Inferior parietal cortex (tissue), 1 donor: ENCODE data around the gene RBX1.
A peak's percentile ranks its signal among the peaks of the same experiment; 100 is the strongest.
"Not testable (repeated sequence)": the region's sequence is repeated elsewhere in the genome, so short reads cannot be mapped to it uniquely, and the experiment has no call there.

Source experiments
- DNase-seq: peaks from one replicate; pipeline ENCODE4 v3.0.0-alpha.2; 2016; ENCODE audit errors: extremely low spot score

RBX1 gene

DNA sequence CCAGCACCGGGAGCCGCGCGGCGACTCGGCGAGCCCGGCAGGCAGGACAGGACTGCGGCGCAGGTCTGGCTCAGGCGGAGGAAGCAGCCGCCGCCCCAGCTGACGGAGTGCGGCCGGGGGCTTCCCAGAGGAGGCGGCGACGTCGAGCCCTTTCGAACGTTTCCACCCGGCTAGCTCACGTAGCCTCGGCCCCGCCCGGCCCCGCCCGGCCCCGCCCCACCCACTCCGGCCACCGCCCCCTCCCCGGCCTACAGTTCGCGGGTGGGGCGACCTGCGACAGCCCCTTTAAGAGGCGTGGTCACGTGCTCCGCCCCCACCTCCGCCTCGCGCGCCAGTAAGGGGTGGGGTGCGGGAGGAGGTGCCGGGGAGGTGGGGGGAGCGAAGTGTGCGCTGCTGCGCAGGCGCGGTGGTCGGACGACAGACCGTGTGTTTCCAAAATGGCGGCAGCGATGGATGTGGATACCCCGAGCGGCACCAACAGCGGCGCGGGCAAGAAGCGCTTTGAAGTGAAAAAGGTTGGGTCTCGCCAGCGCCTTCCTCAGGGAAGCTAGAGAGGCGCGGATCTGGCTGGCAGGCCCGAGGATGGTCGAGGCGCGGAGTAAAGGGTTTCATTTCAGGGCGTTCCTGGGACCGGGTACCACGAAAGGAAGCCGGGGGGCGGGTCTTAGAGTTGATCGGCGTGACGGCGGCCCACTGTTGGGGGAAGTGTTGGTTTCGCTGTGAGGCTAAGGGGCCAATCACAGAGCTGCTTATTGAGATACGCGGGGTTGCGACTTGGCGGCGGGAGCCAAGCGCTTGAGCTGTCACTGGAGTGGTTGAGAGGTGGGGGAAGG, at the start of gene RBX1:
RBX1 (plus strand) TSS at position 417 of the 833 bp plus-strand sequence; CDS start at position 438, 21 bp downstream.
- peak; percentile 97 for DNase-seq

- DNase-seq: no peak
These were observed 47.1 kb upstream of the RBX1 start for GRCh38 chr22:40904101-40904500.

DNA sequence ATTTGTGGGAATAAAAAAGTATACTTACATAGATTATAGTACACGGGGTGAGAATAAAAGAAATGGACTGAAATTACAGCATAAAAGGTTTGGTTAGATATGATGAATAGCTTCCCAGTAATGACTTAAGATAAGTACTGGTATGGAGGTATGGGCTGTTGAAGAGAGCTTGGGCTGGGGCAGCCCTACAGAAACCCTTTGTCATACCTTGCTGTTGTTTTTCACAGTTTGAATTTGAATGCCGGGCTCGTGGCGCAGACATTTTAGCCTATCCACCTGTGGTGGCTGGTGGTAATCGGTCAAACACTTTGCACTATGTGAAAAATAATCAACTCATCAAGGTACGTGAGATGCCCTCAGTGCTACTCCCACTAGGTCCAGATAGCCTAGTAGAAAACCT, 42.3 kb upstream of the RBX1 start:
- no peak for DNase-seq

- no peak for DNase-seq
These were observed 39.4 kb upstream of the RBX1 start for GRCh38 chr22:40911772-40912171.

DNA sequence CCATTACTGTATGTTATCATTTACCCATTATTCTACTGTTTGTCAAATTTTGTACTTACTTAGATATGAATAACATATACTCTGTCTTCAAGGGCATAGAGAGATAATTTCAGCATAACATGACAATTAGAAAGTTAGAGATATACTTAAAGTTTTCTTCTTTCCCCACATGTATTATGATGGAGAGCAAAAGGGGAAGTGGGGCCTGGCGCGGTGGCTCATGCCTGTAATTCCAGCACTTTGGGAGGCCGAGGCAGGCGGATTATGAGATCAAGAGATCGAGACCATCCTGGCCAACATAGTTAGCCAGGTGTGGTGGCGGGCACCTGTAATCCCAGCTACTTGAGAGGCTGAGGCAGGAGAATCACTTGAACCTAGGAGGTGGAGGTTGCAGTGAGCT, 38.2 kb upstream of the RBX1 start:
- DNase-seq: not testable (repeated sequence)

DNA sequence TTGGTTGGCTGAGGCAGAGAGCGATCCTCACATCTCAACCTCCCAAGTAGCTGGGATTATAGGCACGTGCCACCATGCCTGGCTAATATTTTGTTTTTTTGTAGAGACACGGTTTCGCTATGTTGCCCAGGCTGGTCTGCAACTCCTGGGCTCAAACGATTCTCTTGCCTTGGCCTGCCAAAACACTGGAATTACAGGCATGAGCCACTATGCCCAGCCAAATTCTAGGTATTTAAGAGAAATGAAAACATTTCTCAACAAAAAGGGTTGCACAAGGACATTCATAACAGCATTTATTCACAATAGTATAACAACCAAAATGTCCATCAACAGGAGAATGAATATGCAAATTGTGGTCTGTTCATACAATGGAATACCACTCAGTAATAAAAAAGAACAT, 31.7 kb upstream of the RBX1 start:
- no peak for DNase-seq

- no peak for DNase-seq
These were observed 30.7 kb upstream of the RBX1 start for GRCh38 chr22:40920526-40920925.

- peak; percentile 86 for DNase-seq
These were observed 28.5 kb upstream of the RBX1 start for GRCh38 chr22:40922484-40923303.

- DNase-seq: no peak
These were observed 22.5 kb upstream of the RBX1 start for GRCh38 chr22:40928657-40929056.

DNA sequence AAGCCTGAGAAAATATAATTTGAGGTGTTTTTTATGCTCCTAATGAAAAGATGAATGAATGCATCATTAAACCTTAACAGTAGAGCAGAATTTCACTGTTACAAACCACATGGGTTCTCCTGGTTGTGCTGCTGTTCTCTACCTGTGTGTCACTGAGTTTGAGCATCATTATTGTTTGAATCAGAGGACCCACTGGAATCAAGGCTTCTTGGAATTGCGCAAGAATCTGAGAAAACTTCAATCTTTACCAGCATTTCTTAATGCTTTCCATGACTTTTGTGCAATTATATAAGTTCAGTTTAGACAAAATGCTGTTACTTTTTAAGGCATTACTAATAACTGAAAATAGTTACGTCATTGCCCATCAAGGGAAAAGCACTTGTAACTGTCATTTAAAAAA, 18.8 kb upstream of the RBX1 start:
- DNase-seq: no peak

DNA sequence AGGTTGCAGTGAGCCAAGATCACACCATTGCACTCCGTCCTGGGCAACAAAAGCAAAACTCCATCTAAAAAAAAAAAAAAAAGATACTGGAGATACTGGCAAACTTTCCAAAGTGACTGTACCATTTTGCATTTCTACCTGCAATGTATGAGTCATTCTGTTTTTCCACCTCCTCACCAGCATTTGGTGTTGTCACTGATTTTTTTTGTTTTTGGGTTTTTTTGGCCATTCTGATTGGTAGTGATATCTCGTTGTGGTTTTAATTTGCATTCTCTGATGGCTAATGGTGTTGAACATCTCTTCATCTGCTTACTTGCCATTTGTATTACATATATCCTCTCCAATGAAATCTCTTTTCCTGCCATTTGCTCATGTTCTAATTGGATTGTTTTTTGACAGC, 12.0 kb upstream of the RBX1 start:
- no peak for DNase-seq

DNA sequence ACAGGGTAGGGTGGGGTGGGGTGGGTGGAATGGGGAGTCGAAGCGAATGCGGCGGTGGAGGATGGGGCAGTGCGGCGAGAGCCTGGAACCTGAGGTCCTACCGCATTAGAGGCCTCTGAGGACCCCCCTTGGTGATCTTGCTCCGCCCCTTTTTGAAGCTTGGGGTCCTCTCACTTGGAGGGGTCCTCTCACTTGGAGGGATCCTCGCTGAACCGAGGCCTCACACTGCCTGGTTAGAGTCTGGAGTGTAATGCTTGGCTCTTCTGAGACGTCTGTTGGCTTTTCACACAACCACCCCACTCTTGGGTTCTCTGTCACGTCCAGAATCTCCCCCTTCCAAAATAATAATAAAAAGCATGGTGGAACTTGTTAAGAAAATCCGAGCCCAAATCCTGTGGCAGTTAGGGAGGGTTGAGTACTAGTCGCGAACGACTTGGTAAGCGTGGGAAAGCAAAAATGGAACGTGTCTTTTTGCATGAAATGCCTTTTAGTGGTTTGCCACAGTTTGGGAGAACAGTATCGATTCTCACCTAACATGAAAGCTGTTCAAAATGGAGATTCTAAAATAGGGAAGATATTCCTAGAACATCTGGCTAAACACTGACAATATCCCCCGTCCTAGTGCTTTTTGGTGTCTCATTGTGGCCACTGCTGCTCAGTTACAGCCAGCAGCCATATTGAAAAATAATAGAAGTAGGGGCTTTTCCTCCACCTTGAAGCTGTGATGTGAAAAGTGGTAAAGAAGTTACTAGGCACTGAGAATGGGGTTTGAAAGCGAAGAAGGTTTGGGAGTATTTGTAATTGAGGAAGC, 822 bp downstream of the RBX1 start:
- peak; percentile 24 for DNase-seq

DNA sequence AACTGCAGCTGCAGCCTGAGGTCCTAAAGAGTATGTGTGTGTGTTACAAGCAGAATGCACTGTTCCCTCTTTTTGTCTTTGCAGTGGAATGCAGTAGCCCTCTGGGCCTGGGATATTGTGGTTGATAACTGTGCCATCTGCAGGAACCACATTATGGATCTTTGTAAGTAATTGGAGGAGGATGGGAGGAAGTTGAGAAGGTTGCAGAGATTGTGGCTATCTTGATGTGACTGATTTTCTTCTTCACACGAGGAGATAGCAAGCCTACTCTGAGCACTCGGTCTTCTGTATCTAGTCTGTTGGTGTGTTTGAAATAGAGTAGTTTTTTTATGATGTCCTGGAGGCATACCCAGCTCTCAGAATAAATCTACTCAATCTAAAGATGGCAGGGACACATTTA, 2.3 kb downstream of the RBX1 start:
- no peak for DNase-seq

- no peak for DNase-seq
These were observed 2.9 kb downstream of the RBX1 start for GRCh38 chr22:40954113-40954512.

GRCh38 chr22:40955571-40955970, 4.4 kb downstream of the RBX1 start:
- no peak for DNase-seq

DNA sequence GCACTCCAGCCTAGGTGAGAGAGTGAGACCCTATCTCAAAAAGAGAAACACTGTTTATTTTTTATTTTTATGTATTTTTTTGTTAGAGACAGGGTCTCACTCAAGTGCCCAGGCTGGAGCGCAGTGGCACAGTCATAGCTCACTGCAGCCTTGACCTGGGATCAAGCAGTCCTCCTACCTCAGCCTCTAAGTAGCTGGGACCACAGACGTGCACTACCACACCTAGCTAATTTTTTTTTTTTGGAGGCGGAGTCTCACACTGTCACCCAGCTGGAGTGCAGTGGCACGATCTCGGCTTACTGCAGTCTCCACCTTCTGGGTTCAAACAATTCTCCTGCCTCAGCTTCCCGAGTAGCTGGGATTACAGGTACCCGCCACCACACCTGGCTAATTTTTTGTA, 6.4 kb downstream of the RBX1 start:
- DNase-seq: no peak

- no peak for DNase-seq
These were observed 7.1 kb downstream of the RBX1 start for GRCh38 chr22:40958299-40958698.

DNA sequence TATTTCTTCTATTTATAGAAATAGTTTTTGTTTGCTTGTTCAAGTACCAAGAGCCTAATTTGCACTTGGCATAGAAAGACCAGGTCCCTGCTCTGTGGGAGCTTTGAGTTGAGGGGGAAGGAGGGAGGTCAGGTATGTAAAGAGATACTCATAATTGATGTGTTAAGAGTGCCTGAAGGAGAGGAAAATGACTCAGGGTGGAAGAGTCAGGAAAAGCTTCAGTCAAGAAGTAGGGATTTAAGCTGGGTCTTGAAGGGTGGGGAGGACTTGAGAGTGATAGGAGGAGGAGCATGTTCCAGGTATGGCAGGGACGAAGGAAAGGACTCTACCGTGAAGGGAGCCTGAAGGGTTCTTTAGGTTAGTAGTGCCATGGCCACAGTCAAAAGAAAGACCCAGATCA, 9.0 kb downstream of the RBX1 start:
- DNase-seq: no peak

- no peak for DNase-seq
These were observed 15.0 kb downstream of the RBX1 start for GRCh38 chr22:40965936-40966725.

DNA sequence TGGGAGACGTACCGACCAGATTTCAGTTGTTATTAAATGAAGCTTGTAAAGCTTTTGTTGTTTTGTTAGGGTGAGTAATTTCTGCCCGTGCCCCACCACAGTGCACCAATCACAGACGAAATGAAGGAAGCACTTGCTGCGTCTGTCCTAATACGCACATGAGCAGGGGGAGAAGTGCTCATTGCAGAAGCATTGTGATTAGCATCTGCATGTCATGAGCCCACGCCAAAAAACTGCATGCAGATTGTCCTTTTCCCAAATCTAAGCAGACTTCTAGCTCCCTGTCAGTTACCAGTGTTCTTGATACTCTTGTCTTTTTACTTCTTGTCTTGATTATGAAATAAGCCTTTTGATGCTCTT, 15.5 kb downstream of the RBX1 start:
- DNase-seq: no peak

GRCh38 chr22:40967111-40967760, 16.1 kb downstream of the RBX1 start:
- DNase-seq: no peak
